Esophagus squamous epithelium (tissue), 5 donors: ENCODE data around the gene BGN. TPM values are rescaled to one million over a fixed set of nuclear protein-coding genes. Genes with fewer than 3 reads are reported as not detected.

ENCODE experiments used
- DNase-seq: peaks from one replicate; lab custom pipeline; 2025; lab: John Stamatoyannopoulos, UW
- H3K27ac ChIP-seq, 4 donors: fragments of 200-600 bp; sonication (generic); one replicate each; pipeline ENCODE4 v1.5.1; 2016 to 2019; ENCODE audit warnings: mild to moderate bottlenecking in 1 of 4
- H3K27me3 ChIP-seq, 4 donors: fragments of 200-600 bp; sonication (generic); 1 replicate in 3 of 4; 2 replicates in 1 of 4; pipeline versions ENCODE4 v1.5.1 to v1.6.0; 2017 to 2021; ENCODE audit warnings: antibody characterized with exemption in 1 of 4
- H3K36me3 ChIP-seq, 3 donors: fragments of 200-600 bp; sonication (generic); one replicate each; pipeline ENCODE4 v1.5.1; 2016 to 2019
- H3K4me1 ChIP-seq, 3 donors: fragments of 200-600 bp; sonication (generic); one replicate each; pipeline ENCODE4 v1.5.1; 2017 to 2019
- H3K4me3 ChIP-seq, 4 donors: fragments of 200-600 bp; sonication (generic); 1 replicate in 3 of 4; 2 replicates in 1 of 4; pipeline ENCODE4 v1.5.1; 2016 to 2019; ENCODE audit warnings: mild to moderate bottlenecking in 2 of 4, moderate library complexity in 1 of 4
- H3K9me3 ChIP-seq, 3 donors: fragments of 200-600 bp; sonication (generic); one replicate each; pipeline ENCODE4 v1.5.1; 2016 to 2019
- POLR2A ChIP-seq, 4 donors: fragments of 450-650 bp; IDR thresholded peaks; one replicate each; pipeline ENCODE4 v1.6.1; 2017; ENCODE audit warnings: antibody characterized with exemption in 4 of 4, mild to moderate bottlenecking in 4 of 4, moderate library complexity in 3 of 4
- WGBS, 2 donors: methylation state at CpG; one replicate each; pipeline ENCODE4 v1.1.5; 2018; 5-methylcytosine and 5-hydroxymethylcytosine counted together
- intact Hi-C: fragments of 100-400 bp; cut with DNase I; formaldehyde crosslinking; loops from one replicate; pipeline ENCODE4 v1.15.0; 2022
- total RNA-seq, 4 donors: library from RNA; depleted of rRNA; stranded (reverse); fragments of >200 nt; gene quantifications; one replicate each; pipeline ENCODE4 v1.1.0, GENCODE V29; 2016
- TF ChIP-seq, protein P1 (sequence below), 6 experiments: fragments of 450-650 bp in 4 of 6; fragments of 200-600 bp in 2 of 6; sonication (generic) in 2 of 6; IDR thresholded peaks; one replicate each; pipeline ENCODE4 v1.5.1; 2016 to 2019; ENCODE audit warnings: antibody characterized with exemption in 6 of 6, mild to moderate bottlenecking in 4 of 6, moderate library complexity in 4 of 6
- donor health status: DM: yes; HTN: yes; CAD: no.

Gene BGN
- total RNA-seq, 4 donors from 2014 or later = 6.7 to 26.7 (median 15.7) TPM

DNA sequence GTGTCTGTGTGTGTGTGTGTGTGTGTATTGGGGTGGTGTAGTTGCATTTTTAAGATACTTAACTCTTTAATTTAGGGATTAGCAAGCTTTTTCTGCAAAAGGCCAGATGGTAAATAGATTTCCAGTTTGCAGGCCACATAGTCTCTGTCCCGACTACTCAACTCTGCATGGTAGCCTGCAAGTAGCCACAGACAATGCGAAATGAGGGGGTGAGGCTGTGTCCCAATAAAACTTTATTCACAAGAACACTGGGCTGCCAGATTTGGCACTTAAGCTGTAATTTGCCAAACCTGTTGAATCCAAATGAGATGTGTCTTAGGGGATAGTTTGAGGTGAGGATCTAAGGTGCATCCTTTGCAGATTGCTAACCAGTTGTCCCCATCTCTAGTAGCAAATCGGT lies 29.5 kb downstream of the BGN start:
- Histone ChIP-seq H3K4me1 (peaks cover 0 to 27% (median 4%) of the 10 kb centered on the region in 3 donors), H3K36me3 (no peaks in the 10 kb centered on the region), H3K9me3 (no peaks in the 10 kb centered on the region), H3K27me3 (peaks cover 0 to 71% (median 5%) of the 10 kb centered on the region in 4 donors), H3K27ac (no peak overlapping the region), H3K4me3 (no peak overlapping the region)
- no peak for TF ChIP-seq POLR2A (IDR thresholded peaks at IDR 0.05)
- TF ChIP-seq, protein P1, sequence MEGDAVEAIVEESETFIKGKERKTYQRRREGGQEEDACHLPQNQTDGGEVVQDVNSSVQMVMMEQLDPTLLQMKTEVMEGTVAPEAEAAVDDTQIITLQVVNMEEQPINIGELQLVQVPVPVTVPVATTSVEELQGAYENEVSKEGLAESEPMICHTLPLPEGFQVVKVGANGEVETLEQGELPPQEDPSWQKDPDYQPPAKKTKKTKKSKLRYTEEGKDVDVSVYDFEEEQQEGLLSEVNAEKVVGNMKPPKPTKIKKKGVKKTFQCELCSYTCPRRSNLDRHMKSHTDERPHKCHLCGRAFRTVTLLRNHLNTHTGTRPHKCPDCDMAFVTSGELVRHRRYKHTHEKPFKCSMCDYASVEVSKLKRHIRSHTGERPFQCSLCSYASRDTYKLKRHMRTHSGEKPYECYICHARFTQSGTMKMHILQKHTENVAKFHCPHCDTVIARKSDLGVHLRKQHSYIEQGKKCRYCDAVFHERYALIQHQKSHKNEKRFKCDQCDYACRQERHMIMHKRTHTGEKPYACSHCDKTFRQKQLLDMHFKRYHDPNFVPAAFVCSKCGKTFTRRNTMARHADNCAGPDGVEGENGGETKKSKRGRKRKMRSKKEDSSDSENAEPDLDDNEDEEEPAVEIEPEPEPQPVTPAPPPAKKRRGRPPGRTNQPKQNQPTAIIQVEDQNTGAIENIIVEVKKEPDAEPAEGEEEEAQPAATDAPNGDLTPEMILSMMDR (IDR thresholded peaks at IDR 0.05) = no peak
- intact Hi-C loops = no loop called here
- WGBS, 2 donors = 76 to 80% methylated on average over 1 to 3 of the region's 3 CpGs
- DNase-seq = no peak

DNA sequence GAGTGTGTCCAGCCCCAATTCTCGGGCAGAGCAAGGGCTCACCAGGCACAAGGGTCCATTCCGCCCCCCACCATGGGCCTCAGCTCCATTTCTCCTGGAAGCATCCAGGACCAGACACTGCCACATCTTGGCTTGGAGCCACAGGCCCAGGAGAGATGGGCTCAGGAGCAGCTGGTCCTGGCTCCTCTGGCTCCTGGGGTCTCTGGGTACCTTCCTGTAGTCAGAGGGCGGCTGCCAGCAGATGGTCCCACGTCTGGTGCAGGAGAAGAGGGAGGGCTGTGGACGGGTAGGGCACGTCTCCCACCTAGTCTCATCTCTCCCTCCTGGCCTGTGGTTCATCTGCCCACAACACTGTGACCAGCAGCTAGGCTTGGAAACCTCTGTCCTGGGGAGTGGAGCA lies 30.7 kb downstream of the BGN start:
- H3K4me3 ChIP-seq = no peak overlapping the region
- H3K4me1 ChIP-seq = peaks cover 0 to 22% (median 4%) of the 10 kb centered on the region in 3 donors
- 50% methylated on average over 2 of the region's 6 CpGs; no CpG with 5 or more reads in 1 of the 2 donors for WGBS, 2 donors
- no peaks in the 10 kb centered on the region for H3K9me3 ChIP-seq
- no peak overlapping the region for H3K27ac ChIP-seq
- H3K36me3 ChIP-seq = no peaks in the 10 kb centered on the region
- intact Hi-C loops = no loop called here
- no peak for DNase-seq
- TF ChIP-seq POLR2A (IDR thresholded peaks at IDR 0.05) = no peak
- TF ChIP-seq, protein P1 (IDR thresholded peaks at IDR 0.05) = no peak
- H3K27me3 ChIP-seq = peaks cover 0 to 59% (median 0%) of the 10 kb centered on the region in 4 donors

DNA sequence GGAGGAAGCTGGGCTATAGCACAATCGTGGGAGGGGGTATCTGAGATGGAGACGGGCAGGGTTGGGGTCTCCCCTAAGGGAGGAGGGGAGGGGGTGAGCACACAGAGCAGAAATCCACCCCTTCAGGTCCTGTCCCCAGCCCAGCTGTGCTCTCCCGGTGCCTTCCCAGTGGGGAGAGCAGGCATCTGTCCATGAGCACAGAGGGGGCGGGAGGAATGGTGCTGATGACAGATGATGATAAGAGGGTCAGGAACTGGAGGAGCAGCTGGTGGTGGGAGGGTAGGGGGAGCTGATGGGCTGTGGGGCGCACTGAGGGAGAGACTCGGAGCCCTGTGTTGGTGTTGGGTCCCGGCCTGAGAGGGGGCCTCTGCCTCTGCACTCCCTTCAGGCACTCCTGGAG lies 31.3 kb downstream of the BGN start:
- WGBS, 2 donors = 83% methylated on average over 2 of the region's 7 CpGs; no CpG with 5 or more reads in 1 of the 2 donors
- H3K4me3 ChIP-seq = no peak overlapping the region
- H3K36me3 ChIP-seq = no peaks in the 10 kb centered on the region
- no peak for TF ChIP-seq POLR2A (IDR thresholded peaks at IDR 0.05)
- TF ChIP-seq, protein P1 (IDR thresholded peaks at IDR 0.05) = no peak
- peaks cover 0 to 16% (median 4%) of the 10 kb centered on the region in 3 donors for H3K4me1 ChIP-seq
- H3K27ac ChIP-seq = no peak overlapping the region
- DNase-seq = no peak
- intact Hi-C loops = no loop called here
- no peaks in the 10 kb centered on the region for H3K9me3 ChIP-seq
- H3K27me3 ChIP-seq = peaks cover 0 to 53% (median 0%) of the 10 kb centered on the region in 4 donors

DNA sequence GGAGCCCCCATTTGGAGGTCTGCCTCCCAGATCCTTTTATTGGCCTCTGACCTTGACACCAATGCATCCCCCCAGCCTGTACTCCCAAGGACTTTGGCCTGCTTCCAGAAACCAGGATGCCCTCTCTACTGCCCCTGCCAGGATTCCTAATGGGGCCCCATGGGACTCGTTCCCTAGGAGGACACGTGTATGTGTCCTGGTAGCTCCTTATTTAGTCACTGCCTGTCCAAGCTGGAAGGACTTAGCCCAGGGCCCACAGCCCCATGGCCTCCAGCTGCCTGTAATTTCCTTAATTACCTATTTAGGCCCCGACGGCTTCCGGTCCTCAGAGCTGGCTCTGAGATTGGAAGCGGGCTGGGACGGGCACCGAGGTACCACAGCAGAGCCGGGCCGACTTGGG lies 32.0 kb downstream of the BGN start:
- no peak overlapping the region for H3K27ac ChIP-seq
- no peaks in the 10 kb centered on the region for H3K36me3 ChIP-seq
- H3K4me3 ChIP-seq = no peak overlapping the region
- peaks cover 0 to 8% (median under 1%) of the 10 kb centered on the region in 3 donors for H3K4me1 ChIP-seq
- TF ChIP-seq POLR2A (IDR thresholded peaks at IDR 0.05) = no peak
- TF ChIP-seq, protein P1 (IDR thresholded peaks at IDR 0.05) = no peak
- peaks cover 0 to 45% (median 0%) of the 10 kb centered on the region in 4 donors for H3K27me3 ChIP-seq
- intact Hi-C loops = no loop called here
- WGBS, 2 donors = 78% methylated on average over 2 of the region's 10 CpGs; no CpG with 5 or more reads in 1 of the 2 donors
- H3K9me3 ChIP-seq = no peaks in the 10 kb centered on the region
- DNase-seq = no peak

DNA sequence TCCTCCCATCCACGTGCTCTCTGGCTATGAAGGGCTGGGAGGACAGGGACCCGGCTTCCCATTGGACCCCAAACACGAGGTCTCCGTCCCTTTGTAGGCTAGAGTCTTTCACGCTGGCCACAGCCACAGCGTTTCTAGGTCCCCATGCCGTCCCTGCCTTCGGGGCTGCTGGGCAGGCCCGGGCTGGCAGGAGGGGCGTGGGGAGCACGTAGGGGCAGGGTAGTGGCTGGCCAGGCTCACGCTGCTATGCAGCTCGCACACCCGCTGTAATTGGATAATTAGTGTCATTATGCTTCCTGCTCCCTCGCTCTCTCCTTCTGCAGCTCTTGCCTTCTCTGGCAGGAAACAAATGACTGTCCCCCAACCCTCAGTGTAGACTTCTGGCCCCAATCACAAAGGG lies 32.4 kb downstream of the BGN start:
- no peaks in the 10 kb centered on the region for H3K36me3 ChIP-seq
- no peak for DNase-seq
- peaks cover 0 to 7% (median 0%) of the 10 kb centered on the region in 3 donors for H3K4me1 ChIP-seq
- H3K4me3 ChIP-seq = no peak overlapping the region
- peaks cover 0 to 41% (median 0%) of the 10 kb centered on the region in 4 donors for H3K27me3 ChIP-seq
- intact Hi-C loops = no loop called here
- H3K27ac ChIP-seq = no peak overlapping the region
- no peak for TF ChIP-seq POLR2A (IDR thresholded peaks at IDR 0.05)
- TF ChIP-seq, protein P1 (IDR thresholded peaks at IDR 0.05) = no peak
- WGBS, 2 donors = 44% methylated on average over 14 of the region's 15 CpGs; no CpG with 5 or more reads in 1 of the 2 donors
- no peaks in the 10 kb centered on the region for H3K9me3 ChIP-seq
